ENCODE data around the gene RUNX3. TPM values are rescaled to one million over a fixed set of nuclear protein-coding genes. Genes with fewer than 3 reads are reported as not detected.

The RUNX3 gene
- total RNA-seq, 1 experiment from 2014 or later = 36.6 TPM

DNA sequence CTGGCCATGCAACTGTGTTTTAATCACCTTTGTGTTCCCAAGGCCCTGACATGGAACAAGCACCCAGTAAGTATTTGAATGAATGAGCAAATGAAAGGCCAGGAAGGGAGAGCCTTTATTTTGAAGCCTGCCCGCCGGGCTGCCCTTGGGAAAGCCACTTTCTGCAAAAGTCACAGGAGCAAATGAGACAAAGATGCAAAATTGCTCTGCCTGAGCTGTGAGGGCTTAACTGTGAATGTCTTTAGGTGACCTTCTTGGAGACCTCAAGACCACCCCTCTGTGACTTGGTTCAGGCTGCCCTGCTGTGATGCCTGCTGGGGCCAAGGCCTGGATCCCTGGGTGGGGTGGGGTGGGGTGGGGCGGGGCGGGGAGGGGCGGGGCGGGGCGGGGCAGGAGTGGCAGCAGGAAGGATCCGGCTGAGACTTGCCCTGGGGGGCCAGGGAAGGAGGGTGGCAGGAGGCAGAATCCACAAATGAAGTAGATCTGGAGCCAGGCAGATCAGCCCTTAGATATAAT, 54.0 kb downstream of the RUNX3 start:
- Histone ChIP-seq H3K9me3 (ENCODE audit: low read length) (no peaks in the 10 kb centered on the region), H2AFZ (ENCODE audit: low read length) (no peak overlapping the region), H3K27ac (ENCODE audit: low read length) (no peak overlapping the region), H4K20me1 (ENCODE audit: insufficient read depth, low read depth, low read length) (no peaks in the 10 kb centered on the region), H3K36me3 (ENCODE audit: insufficient read depth, low read length) (no peaks in the 10 kb centered on the region), H3K9me2 (replicated peaks; ENCODE audit: insufficient read depth, low read length) (no peaks in the 10 kb centered on the region), H3K27me3 (ENCODE audit: low read length) (no peaks in the 10 kb centered on the region), H3K4me1 (ENCODE audit: low read length) (no peaks in the 10 kb centered on the region), H3K79me2 (ENCODE audit: low read length) (no peaks in the 10 kb centered on the region), H3K4me3 (ENCODE audit: low read length) (no peak overlapping the region), H3K4me2 (ENCODE audit: low read depth, low read length, poor library complexity, severe bottlenecking) (no peak overlapping the region), H3K9ac (ENCODE audit: low read length) (no peak overlapping the region)
- DNase-seq = no peak

DNA sequence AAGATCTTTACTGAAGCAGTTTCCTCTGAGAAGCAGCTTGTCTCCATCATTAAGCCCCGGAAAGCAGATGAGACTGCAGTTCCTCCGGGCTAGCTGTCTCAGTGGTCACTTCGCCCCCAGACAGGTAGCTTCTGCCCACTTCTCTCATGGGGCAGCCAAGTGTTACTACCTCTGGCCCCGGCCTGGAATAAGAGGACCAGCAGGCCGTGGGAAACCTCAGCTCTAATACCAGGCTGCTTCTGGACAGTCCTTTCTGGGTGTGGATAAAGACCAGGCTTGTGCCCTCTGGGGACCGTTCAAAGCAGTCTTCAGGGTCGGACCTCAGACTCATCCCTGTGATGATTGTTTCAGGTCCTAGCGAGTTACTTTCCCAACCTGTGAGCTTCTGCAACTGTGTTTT, 54.8 kb downstream of the RUNX3 start:
- Histone ChIP-seq H3K4me2 (ENCODE audit: low read depth, low read length, poor library complexity, severe bottlenecking) (no peak overlapping the region), H3K79me2 (ENCODE audit: low read length) (no peaks in the 10 kb centered on the region), H2AFZ (ENCODE audit: low read length) (no peak overlapping the region), H3K27ac (ENCODE audit: low read length) (no peak overlapping the region), H3K4me3 (ENCODE audit: low read length) (no peak overlapping the region), H3K9me2 (replicated peaks; ENCODE audit: insufficient read depth, low read length) (no peaks in the 10 kb centered on the region), H3K4me1 (ENCODE audit: low read length) (no peaks in the 10 kb centered on the region), H3K9ac (ENCODE audit: low read length) (no peak overlapping the region), H4K20me1 (ENCODE audit: insufficient read depth, low read depth, low read length) (no peaks in the 10 kb centered on the region), H3K36me3 (ENCODE audit: insufficient read depth, low read length) (no peaks in the 10 kb centered on the region), H3K9me3 (ENCODE audit: low read length) (no peaks in the 10 kb centered on the region), H3K27me3 (ENCODE audit: low read length) (no peaks in the 10 kb centered on the region)
- no peak for DNase-seq

DNA sequence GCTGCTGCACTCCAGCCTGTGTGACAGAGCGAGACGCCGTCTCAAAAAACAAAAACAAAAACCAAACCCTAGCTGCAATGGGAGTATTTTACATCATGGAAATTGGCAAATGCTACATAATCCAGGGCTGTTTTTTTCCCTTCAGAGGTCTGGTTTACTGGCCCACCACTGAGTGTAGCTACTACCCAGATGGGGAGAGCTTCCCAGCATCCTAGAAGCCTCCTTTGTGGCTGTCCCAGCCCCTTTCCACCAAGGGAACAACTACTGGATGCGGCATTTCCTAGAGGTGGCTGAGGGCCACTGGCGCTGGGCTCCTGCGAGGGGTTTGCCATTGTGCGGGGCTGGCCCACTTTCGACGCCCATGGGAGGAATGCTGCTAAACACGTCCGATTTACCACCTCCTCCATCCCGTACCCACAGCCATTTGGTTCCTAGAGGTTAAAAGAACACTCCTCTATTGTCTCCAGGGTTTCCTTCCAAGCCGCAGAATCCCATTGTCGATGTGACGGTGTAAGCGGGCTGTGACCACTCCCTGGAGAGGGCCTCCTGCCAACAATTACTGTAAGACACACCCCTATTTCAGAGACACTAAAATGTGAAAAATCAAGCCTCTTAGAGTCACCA, 55.4 kb downstream of the RUNX3 start:
- no peaks in the 10 kb centered on the region for H3K79me2 ChIP-seq (ENCODE audit: low read length)
- no peaks in the 10 kb centered on the region for H4K20me1 ChIP-seq (ENCODE audit: insufficient read depth, low read depth, low read length)
- no peak overlapping the region for H3K4me3 ChIP-seq (ENCODE audit: low read length)

DNA sequence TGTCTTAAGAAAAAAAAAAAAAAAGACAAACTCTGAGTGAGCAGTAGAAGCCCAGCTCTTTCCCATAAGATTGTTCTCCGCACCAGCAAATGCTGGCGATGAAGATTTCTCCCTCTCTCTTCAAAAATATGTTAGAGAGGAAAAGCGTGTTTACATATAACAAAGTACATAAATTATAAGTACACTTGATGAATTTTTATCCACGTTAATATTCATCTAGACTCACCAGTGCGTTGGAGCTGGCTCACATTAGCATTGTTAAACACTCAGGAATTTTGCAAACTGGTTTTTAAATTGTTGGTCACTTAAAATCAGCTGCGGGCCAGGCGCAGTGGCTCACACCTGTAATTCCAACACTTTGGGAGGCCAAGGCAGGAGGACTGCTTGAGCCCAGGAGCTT, 56.0 kb downstream of the RUNX3 start:
- H3K27me3 ChIP-seq (ENCODE audit: low read length) = no peaks in the 10 kb centered on the region
- no peaks in the 10 kb centered on the region for H3K79me2 ChIP-seq (ENCODE audit: low read length)
- H3K36me3 ChIP-seq (ENCODE audit: insufficient read depth, low read length) = no peaks in the 10 kb centered on the region
- no peak for DNase-seq
- H3K4me3 ChIP-seq (ENCODE audit: low read length) = no peak overlapping the region
- H3K9ac ChIP-seq (ENCODE audit: low read length) = no peak overlapping the region
- no peaks in the 10 kb centered on the region for H3K9me3 ChIP-seq (ENCODE audit: low read length)
- no peak overlapping the region for H2AFZ ChIP-seq (ENCODE audit: low read length)
- no peaks in the 10 kb centered on the region for H3K4me1 ChIP-seq (ENCODE audit: low read length)
- H3K9me2 ChIP-seq (replicated peaks; ENCODE audit: insufficient read depth, low read length) = no peaks in the 10 kb centered on the region
- H4K20me1 ChIP-seq (ENCODE audit: insufficient read depth, low read depth, low read length) = no peaks in the 10 kb centered on the region
- no peak overlapping the region for H3K27ac ChIP-seq (ENCODE audit: low read length)
- no peak overlapping the region for H3K4me2 ChIP-seq (ENCODE audit: low read depth, low read length, poor library complexity, severe bottlenecking)

More for the DNA sequence above, 55.4 kb downstream of the RUNX3 start:
- Histone ChIP-seq H3K36me3 (ENCODE audit: insufficient read depth, low read length) (no peaks in the 10 kb centered on the region), H3K27me3 (ENCODE audit: low read length) (no peaks in the 10 kb centered on the region), H3K4me2 (ENCODE audit: low read depth, low read length, poor library complexity, severe bottlenecking) (no peak overlapping the region), H3K9ac (ENCODE audit: low read length) (no peak overlapping the region), H3K27ac (ENCODE audit: low read length) (no peak overlapping the region), H2AFZ (ENCODE audit: low read length) (no peak overlapping the region), H3K4me1 (ENCODE audit: low read length) (no peaks in the 10 kb centered on the region), H3K9me3 (ENCODE audit: low read length) (no peaks in the 10 kb centered on the region), H3K9me2 (replicated peaks; ENCODE audit: insufficient read depth, low read length) (no peaks in the 10 kb centered on the region)
- DNase-seq = no peak

DNA sequence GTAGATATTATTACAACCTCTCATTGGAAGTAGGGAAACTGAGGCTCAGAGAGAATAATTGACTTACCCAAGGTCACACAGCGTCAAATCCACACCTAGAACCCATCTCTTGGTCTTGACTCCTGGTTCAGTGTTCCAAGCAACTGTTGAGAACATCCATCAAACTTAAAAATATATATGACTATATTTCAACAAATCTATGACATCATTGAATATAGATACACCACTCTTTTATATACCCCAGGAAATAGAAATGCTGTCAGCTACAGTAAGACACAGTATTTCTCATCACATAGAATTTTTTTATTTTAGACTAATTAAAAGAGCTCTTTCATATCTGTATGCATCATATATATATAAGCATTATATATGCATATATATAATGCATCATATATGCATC, 56.9 kb downstream of the RUNX3 start:
- Histone ChIP-seq H3K79me2 (ENCODE audit: low read length) (no peaks in the 10 kb centered on the region), H3K4me2 (ENCODE audit: low read depth, low read length, poor library complexity, severe bottlenecking) (no peak overlapping the region), H2AFZ (ENCODE audit: low read length) (no peak overlapping the region), H3K4me1 (ENCODE audit: low read length) (no peaks in the 10 kb centered on the region), H3K9me3 (ENCODE audit: low read length) (no peaks in the 10 kb centered on the region), H3K9me2 (replicated peaks; ENCODE audit: insufficient read depth, low read length) (no peaks in the 10 kb centered on the region), H4K20me1 (ENCODE audit: insufficient read depth, low read depth, low read length) (no peaks in the 10 kb centered on the region), H3K36me3 (ENCODE audit: insufficient read depth, low read length) (no peaks in the 10 kb centered on the region), H3K9ac (ENCODE audit: low read length) (no peak overlapping the region), H3K4me3 (ENCODE audit: low read length) (no peak overlapping the region), H3K27ac (ENCODE audit: low read length) (no peak overlapping the region), H3K27me3 (ENCODE audit: low read length) (no peaks in the 10 kb centered on the region)
- no peak for DNase-seq

DNA sequence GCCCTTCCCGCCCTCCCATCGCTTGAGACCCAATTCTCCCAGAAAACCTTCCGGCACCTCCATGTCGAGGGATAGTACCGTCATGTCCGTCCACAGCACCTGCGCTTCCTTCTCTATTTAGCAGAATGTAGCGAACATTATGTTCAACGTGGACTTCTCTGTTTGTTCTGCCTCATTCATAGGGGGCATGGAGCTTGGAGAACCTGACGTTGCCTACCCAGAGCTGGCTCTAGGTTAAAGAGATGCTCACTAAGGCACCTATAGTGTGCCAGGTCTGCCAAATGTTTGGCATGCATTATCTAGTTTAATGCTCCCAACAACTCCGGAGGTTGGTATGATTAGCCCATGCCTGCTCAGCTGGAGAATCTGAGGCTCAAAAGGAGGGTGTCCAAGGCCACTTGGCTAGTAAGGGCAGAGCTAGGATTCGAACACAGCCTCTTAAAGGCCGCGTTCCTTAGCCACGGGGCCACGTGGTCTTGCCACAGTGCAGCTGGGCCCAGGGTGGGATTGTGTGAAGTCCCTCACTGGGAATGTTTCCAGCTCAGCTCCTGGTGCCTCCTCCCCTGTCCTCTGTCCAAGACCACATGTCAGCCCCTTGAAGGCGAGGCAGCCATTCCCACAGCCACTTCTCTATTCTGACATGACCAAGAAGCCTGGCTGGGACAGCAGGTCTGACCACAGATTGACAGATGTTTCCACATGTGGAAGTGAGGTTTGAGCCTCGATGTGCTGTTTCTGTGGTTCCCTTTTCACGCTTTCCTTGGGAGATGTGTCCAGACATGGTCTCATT, 57.8 kb downstream of the RUNX3 start:
- Histone ChIP-seq H3K9me3 (ENCODE audit: low read length) (no peaks in the 10 kb centered on the region), H3K4me1 (ENCODE audit: low read length) (no peaks in the 10 kb centered on the region), H3K27ac (ENCODE audit: low read length) (no peak overlapping the region), H3K4me3 (ENCODE audit: low read length) (no peak overlapping the region), H3K9me2 (replicated peaks; ENCODE audit: insufficient read depth, low read length) (no peaks in the 10 kb centered on the region), H3K9ac (ENCODE audit: low read length) (no peak overlapping the region), H3K36me3 (ENCODE audit: insufficient read depth, low read length) (no peaks in the 10 kb centered on the region), H3K27me3 (ENCODE audit: low read length) (no peaks in the 10 kb centered on the region), H2AFZ (ENCODE audit: low read length) (no peak overlapping the region), H3K79me2 (ENCODE audit: low read length) (no peaks in the 10 kb centered on the region), H4K20me1 (ENCODE audit: insufficient read depth, low read depth, low read length) (no peaks in the 10 kb centered on the region), H3K4me2 (ENCODE audit: low read depth, low read length, poor library complexity, severe bottlenecking) (no peak overlapping the region)
- DNase-seq = no peak

DNA sequence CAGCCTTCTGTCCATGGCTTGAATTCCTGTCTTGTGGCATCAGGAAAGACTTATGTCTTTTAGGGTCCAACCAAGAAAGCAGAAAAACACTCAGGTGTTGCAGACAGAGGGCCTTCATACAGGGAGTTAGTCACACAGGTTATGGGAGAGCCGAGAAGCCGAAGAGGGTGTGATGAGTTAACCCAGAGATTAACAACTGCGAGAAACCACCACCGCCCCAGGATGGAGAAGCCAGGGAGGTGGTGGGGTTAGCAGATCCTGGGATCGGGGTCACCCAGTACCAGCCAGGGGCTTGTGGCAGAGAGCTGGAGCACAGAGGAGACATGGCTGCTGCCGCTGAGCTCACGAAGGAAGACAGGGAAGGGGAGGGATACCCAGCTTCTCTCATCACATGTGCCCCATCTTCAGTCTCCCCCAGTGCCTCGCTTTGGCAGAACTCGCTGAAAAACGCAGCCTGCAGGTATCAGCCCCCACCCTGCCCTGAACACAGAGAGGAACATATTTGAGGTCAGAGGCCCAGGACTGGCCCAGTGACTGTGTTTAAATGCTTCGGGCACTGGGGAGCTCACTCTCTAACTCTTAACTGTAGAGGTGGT, 58.7 kb downstream of the RUNX3 start:
- no peak for DNase-seq
- Histone ChIP-seq H3K36me3 (ENCODE audit: insufficient read depth, low read length) (no peaks in the 10 kb centered on the region), H2AFZ (ENCODE audit: low read length) (no peak overlapping the region), H3K9me3 (ENCODE audit: low read length) (no peaks in the 10 kb centered on the region), H3K4me3 (ENCODE audit: low read length) (no peak overlapping the region), H3K4me1 (ENCODE audit: low read length) (peaks cover 7% of the 10 kb centered on the region), H4K20me1 (ENCODE audit: insufficient read depth, low read depth, low read length) (no peaks in the 10 kb centered on the region), H3K4me2 (ENCODE audit: low read depth, low read length, poor library complexity, severe bottlenecking) (no peak overlapping the region), H3K9ac (ENCODE audit: low read length) (no peak overlapping the region), H3K9me2 (replicated peaks; ENCODE audit: insufficient read depth, low read length) (no peaks in the 10 kb centered on the region), H3K79me2 (ENCODE audit: low read length) (no peaks in the 10 kb centered on the region), H3K27ac (ENCODE audit: low read length) (no peak overlapping the region), H3K27me3 (ENCODE audit: low read length) (no peaks in the 10 kb centered on the region)

DNA sequence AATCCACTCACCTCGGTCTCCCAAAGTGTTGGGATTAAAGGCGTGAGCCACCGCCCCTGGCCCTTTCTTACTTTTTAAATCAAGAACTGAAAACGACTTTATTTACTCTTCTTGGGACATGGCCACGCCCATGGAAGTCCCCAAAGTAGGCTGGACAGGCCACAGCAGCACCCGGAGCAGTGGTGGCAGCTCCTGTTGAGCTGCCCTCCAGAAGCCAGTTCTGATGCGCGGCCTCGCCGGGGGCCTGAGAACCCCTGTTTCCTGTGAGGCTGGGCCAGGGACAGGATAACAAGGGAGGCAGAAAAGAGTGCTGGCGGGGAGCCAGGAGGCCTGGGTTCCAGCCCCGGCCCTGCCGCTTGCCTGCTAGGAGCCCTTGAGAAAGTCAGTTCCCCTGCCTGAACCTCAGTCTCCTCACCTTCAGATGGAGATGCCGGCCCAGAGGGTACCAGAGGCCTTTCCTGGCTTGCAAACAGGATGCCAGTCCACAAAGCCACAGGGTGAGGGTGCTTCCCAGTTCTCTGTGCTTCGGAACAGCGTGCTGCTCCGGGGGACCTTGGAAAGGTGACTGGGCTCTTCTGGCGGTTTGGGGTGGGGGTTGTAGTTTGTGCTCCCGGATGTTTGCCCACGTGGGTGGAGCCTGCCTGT, 59.4 kb downstream of the RUNX3 start:
- Histone ChIP-seq H3K9ac (ENCODE audit: low read length) (no peak overlapping the region), H3K9me3 (ENCODE audit: low read length) (no peaks in the 10 kb centered on the region), H3K27ac (ENCODE audit: low read length) (no peak overlapping the region), H3K79me2 (ENCODE audit: low read length) (no peaks in the 10 kb centered on the region), H3K27me3 (ENCODE audit: low read length) (no peaks in the 10 kb centered on the region), H3K36me3 (ENCODE audit: insufficient read depth, low read length) (no peaks in the 10 kb centered on the region), H3K9me2 (replicated peaks; ENCODE audit: insufficient read depth, low read length) (no peaks in the 10 kb centered on the region), H3K4me1 (ENCODE audit: low read length) (peaks cover 9% of the 10 kb centered on the region), H3K4me2 (ENCODE audit: low read depth, low read length, poor library complexity, severe bottlenecking) (no peak overlapping the region), H2AFZ (ENCODE audit: low read length) (no peak overlapping the region), H3K4me3 (ENCODE audit: low read length) (no peak overlapping the region), H4K20me1 (ENCODE audit: insufficient read depth, low read depth, low read length) (no peaks in the 10 kb centered on the region)
- no peak for DNase-seq
